GM19397 (cell line): ENCODE results near the gene BACH2.
"Not testable (repeated sequence)": the region's sequence is repeated elsewhere in the genome, so short reads cannot be mapped to it uniquely, and the experiment has no call there.

Experiments
- ATAC-seq: cut with Tn5 transposase; IDR thresholded peaks from one replicate; pipeline ENCODE4 v1.9.1; 2021; ENCODE audit warnings: mild to moderate bottlenecking, moderate library complexity; ENCODE audit not compliant: unreplicated experiment

Gene BACH2

GRCh38 chr6:89925826-89926225 is 370.8 kb downstream of the BACH2 start:
- no peak for ATAC-seq

- ATAC-seq = no peak
Observed at GRCh38 chr6:89924231-89924630, 372.4 kb downstream of the BACH2 start.

- ATAC-seq = no peak
Observed at GRCh38 chr6:89921691-89922090, 375.0 kb downstream of the BACH2 start.

GRCh38 chr6:89921197-89921596 is 375.4 kb downstream of the BACH2 start:
- ATAC-seq = no peak

- no peak for ATAC-seq
Observed at GRCh38 chr6:89917801-89918366, 378.8 kb downstream of the BACH2 start.

GRCh38 chr6:89917216-89917615 is 379.4 kb downstream of the BACH2 start:
- no peak for ATAC-seq

GRCh38 chr6:89916136-89916920 is 380.3 kb downstream of the BACH2 start:
- no peak for ATAC-seq

- ATAC-seq = no peak
Observed at GRCh38 chr6:89910902-89911240, 385.8 kb downstream of the BACH2 start.

GRCh38 chr6:89910001-89910901 is 386.4 kb downstream of the BACH2 start:
- ATAC-seq = not testable (repeated sequence)

- ATAC-seq = no peak
Observed at GRCh38 chr6:89895276-89895874, 401.3 kb downstream of the BACH2 start.

- no peak for ATAC-seq
Observed at GRCh38 chr6:89894169-89894568, 402.5 kb downstream of the BACH2 start, which contains the start of gene GJA10. Gene GJA10 (plus strand): TSS chr6:89894469. CDS start chr6:89894469, 0 bp downstream.

GRCh38 chr6:89892577-89892976 is 404.1 kb downstream of the BACH2 start:
- ATAC-seq = not testable (repeated sequence)

GRCh38 chr6:89890845-89891528 is 405.7 kb downstream of the BACH2 start:
- not testable (repeated sequence) for ATAC-seq

GRCh38 chr6:89888871-89889270 is 407.8 kb downstream of the BACH2 start:
- no peak for ATAC-seq

GRCh38 chr6:89888138-89888514 is 408.5 kb downstream of the BACH2 start:
- ATAC-seq = no peak

- ATAC-seq = no peak
Observed at GRCh38 chr6:89887452-89888137, 409.0 kb downstream of the BACH2 start.

- no peak for ATAC-seq
Observed at GRCh38 chr6:89886378-89887120, 410.1 kb downstream of the BACH2 start.
